GM23338 (cell line): ENCODE measurements around the gene TCF7L1.

Source experiments
- TF ChIP-seq, protein P1 (sequence below), 2 experiments: fragments of 200-600 bp in 1 of 2; sonication (generic) in 1 of 2; conservative IDR thresholded peaks; 2 replicates each; pipeline versions ENCODE4 v1.5.1 to v1.6.1; 2016 to 2017; ENCODE audit warnings: antibody characterized with exemption in 2 of 2, low read depth in 2 of 2, mild to moderate bottlenecking in 2 of 2, moderate library complexity in 1 of 2
- TF ChIP-seq, protein P2 (sequence below): IDR thresholded peaks from one replicate; pipeline ENCODE4 v1.6.1; 2018; ENCODE audit warnings: antibody characterized with exemption; ENCODE audit not compliant: unreplicated experiment

DNA sequence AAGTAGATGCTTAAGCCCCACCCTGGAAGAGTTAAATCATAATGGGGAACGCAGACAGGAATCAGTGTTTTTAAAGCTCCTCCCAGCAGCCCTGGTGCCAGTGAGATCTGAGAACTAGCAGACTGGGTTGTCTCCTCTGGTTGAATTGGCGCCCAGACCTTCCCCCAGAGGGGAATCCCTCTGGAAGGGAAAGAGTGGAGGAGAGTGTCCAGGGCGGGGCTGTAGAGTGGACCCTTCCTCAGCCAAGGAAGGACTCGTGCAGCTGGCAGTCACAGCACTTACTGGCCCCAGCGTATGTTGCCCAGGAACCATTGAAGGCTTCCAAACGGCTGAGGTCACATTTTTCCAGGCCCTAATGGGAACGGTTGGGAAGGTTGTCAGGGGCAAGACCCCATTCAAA lies 132.1 kb downstream of the TCF7L1 start:
- TF ChIP-seq, protein P1, sequence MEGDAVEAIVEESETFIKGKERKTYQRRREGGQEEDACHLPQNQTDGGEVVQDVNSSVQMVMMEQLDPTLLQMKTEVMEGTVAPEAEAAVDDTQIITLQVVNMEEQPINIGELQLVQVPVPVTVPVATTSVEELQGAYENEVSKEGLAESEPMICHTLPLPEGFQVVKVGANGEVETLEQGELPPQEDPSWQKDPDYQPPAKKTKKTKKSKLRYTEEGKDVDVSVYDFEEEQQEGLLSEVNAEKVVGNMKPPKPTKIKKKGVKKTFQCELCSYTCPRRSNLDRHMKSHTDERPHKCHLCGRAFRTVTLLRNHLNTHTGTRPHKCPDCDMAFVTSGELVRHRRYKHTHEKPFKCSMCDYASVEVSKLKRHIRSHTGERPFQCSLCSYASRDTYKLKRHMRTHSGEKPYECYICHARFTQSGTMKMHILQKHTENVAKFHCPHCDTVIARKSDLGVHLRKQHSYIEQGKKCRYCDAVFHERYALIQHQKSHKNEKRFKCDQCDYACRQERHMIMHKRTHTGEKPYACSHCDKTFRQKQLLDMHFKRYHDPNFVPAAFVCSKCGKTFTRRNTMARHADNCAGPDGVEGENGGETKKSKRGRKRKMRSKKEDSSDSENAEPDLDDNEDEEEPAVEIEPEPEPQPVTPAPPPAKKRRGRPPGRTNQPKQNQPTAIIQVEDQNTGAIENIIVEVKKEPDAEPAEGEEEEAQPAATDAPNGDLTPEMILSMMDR (conservative IDR thresholded peaks at IDR 0.05; ENCODE audit: low read depth in 2 of 2) = no peak
- TF ChIP-seq, protein P2, sequence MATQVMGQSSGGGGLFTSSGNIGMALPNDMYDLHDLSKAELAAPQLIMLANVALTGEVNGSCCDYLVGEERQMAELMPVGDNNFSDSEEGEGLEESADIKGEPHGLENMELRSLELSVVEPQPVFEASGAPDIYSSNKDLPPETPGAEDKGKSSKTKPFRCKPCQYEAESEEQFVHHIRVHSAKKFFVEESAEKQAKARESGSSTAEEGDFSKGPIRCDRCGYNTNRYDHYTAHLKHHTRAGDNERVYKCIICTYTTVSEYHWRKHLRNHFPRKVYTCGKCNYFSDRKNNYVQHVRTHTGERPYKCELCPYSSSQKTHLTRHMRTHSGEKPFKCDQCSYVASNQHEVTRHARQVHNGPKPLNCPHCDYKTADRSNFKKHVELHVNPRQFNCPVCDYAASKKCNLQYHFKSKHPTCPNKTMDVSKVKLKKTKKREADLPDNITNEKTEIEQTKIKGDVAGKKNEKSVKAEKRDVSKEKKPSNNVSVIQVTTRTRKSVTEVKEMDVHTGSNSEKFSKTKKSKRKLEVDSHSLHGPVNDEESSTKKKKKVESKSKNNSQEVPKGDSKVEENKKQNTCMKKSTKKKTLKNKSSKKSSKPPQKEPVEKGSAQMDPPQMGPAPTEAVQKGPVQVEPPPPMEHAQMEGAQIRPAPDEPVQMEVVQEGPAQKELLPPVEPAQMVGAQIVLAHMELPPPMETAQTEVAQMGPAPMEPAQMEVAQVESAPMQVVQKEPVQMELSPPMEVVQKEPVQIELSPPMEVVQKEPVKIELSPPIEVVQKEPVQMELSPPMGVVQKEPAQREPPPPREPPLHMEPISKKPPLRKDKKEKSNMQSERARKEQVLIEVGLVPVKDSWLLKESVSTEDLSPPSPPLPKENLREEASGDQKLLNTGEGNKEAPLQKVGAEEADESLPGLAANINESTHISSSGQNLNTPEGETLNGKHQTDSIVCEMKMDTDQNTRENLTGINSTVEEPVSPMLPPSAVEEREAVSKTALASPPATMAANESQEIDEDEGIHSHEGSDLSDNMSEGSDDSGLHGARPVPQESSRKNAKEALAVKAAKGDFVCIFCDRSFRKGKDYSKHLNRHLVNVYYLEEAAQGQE = no peak
